GM21576 (cell line): ENCODE data around the gene KRTAP19-7.

Experiments used
- ATAC-seq: cut with Tn5 transposase; IDR thresholded peaks from one replicate; pipeline ENCODE4 v1.9.1; 2021; ENCODE audit warnings: mild to moderate bottlenecking, moderate library complexity; ENCODE audit not compliant: unreplicated experiment

The KRTAP19-7 gene, protein sequence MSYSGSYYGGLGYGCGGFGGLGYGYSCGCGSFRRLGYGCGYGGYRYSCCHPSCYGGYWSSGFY

DNA sequence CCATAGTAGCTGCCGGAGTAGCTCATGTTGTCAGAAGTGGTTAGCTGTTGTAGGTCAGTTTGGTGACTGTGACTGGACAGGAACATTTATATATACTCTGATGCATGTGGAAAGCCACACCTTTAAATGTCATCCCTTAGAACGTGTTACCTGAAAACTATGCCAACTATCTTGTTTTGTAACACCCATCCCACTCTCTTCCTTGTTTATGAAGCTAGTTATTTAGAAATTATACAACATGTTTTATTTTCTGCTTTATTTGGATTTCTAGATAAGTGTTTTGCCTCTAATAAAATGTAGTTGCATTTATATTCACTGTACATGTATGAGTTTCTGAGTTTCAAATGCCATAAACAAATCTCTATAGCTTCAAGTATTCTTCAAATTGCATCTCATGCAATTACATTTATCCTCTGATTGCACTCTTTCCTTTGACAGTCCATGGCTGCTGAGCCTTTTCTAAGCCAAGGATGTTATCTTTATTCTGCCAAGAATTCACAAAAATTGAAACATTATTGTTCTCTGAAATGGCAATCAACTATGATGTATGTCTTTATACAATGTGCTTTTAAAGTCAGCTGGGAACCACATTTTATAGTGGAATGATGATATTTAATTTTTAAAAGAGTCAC is at the start of gene KRTAP19-7:
KRTAP19-7 (minus strand) TSS at position 51 of the 632 bp plus-strand sequence; CDS start at position 26, 25 bp downstream.
- no peak for ATAC-seq

- ATAC-seq: no peak
Measured at GRCh38 chr21:30605968-30606367, 44.9 kb upstream of the KRTAP19-7 start.

GRCh38 chr21:30600787-30601186 is 39.7 kb upstream of the KRTAP19-7 start, which contains the start of gene KRTAP22-1:
Gene KRTAP22-1, plus strand, starts transcription at chr21:30601087.
- ATAC-seq: no peak

GRCh38 chr21:30598802-30599201 is 37.7 kb upstream of the KRTAP19-7 start, which contains the start of gene KRTAP6-2:
Gene KRTAP6-2, minus strand, starts transcription at chr21:30598902. Its CDS starts 28 bp downstream, at chr21:30598874.
- ATAC-seq: no peak

DNA sequence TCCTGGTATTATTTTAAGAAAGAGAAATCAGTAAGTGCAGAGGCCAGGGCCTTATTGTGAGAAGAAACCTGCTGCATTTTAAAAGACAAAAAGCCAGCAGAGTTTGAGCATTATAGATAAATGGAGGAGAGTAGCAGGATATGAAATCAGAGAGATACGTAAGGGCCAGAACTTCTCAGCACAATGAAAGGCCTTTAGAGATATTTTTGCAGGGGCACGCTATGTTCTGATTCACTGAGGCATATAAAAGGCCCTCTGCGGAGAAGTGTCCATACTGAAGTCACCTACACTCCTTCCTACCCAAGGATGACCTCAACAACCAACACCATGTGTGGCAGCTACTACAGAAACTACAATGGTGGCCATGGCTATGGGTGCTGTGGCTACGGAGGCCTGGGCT is 31.0 kb upstream of the KRTAP19-7 start, which contains the start of gene KRTAP6-3:
KRTAP6-3 (plus strand) TSS at position 301 of the 400 bp plus-strand sequence; CDS start at position 307, 6 bp downstream.
- ATAC-seq: no peak

- no peak for ATAC-seq
Measured at GRCh38 chr21:30590297-30590696, 29.2 kb upstream of the KRTAP19-7 start, which contains the start of gene KRTAP22-2. Gene KRTAP22-2, minus strand, starts transcription at chr21:30590397.

DNA sequence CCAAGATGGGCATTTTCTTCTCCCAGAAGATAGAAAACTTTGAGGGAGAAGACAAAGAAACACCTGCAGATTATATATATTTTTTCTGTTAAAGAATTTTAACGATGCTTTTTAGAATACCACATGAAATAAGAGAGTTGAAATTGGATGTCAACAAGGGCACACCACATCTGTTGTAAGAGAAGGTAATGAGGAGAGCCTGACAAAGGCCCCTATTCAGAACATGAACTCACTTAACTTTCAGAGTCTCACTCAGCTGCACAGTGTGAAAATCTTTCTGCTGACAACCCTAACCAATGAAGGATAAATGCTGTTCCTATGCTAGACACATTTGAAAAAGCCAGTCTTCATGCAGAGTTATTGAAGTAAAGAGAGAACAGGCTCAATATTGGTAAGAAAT is 21.8 kb upstream of the KRTAP19-7 start:
- ATAC-seq: no peak

DNA sequence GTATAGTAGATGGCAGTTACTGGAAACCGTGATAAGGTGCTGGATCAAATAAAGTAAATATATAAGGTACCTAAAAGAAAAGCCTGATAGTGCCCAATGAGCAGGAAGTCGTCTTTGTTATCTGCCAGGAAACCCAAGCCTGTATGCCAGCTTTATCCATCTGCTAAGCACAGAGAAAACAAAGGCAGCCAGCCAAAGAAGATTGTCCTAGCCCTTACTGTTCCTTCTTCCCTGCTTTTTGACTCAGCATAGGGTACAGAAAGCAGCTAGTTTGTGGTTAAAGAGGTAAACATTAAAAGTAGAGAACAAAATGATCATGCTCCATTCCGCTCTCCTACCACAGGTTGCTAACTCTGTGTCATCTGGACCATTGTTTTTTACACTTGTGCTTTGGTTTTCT is 19.0 kb upstream of the KRTAP19-7 start:
- no peak for ATAC-seq

DNA sequence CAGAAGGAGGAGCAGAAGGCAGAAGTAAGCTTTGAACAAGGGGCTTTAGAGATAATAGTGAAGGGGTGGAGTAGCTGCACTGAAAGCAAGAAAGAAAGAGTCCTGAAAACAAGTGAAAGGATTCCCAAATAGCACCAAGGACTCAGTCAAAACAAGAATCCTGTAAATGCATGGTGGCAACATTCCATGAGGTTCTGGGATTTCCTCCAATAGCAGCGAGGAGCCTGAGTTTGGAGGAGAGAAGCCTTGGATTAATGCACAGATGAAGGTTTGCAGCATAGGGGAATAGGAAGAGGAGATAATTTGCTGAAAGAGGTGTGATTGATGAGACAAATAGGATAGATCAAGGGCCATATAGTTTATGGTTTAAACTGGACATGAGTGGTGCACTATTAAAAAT is 18.2 kb upstream of the KRTAP19-7 start:
- ATAC-seq: no peak

- ATAC-seq: no peak
Measured at GRCh38 chr21:30577766-30578165, 16.7 kb upstream of the KRTAP19-7 start.

DNA sequence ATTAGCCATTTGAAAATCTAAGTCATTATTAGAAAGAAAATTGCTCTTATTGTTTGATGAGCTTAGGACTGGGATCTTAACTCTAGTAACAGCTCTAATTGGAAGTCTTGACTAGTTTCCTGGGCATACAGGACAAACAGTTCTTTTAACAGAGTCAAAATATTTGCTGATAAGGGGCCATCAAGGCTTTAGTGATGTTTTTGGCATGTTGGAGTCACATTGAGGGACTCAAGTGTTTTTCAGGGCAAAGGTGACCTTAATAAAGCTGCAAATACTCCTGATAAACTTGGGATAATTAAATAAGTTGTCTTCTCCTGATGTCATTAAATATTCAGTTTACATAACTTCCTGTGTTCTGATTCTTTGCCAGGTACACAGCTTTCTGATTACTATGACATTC is 6.5 kb upstream of the KRTAP19-7 start:
- no peak for ATAC-seq

- no peak for ATAC-seq
Measured at GRCh38 chr21:30563630-30564029, 2.5 kb upstream of the KRTAP19-7 start.

GRCh38 chr21:30563072-30563471 is 2.0 kb upstream of the KRTAP19-7 start:
- no peak for ATAC-seq

DNA sequence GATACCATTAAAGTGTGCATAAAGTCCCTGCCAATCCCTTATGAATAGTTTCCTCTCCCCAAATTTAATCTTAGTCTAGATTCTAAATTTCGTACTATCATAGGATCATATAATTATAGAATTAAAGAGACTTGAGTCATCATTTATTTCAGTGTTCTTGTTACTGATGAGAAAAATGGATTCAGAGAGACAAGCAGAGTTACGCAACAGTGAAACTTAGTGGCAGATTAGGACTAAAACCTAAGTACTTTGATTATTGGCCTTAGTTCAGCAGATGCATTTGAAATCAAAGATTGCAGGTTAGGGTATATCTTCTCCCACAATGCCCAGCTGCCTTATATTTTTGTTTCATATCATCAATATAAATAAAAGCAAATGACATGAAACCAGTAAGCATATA is 843 bp upstream of the KRTAP19-7 start:
- no peak for ATAC-seq

DNA sequence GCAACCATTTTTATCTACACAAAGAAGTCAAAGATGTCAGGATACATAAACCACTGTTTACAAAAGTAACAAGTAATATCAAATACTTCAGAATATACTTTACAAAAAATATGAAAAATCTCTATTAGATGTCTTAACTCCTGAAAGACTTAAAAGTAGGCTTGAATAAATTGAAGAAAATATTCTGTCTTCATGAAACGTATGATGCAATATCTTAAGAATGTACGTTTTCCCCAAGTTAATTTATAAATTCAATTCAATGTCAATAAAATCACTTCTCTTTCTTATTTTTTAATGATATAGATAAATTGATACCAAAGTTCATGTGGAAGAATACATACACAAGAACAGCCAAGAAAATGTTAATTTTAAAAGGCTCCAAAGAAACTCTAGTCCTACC is 6.0 kb downstream of the KRTAP19-7 start:
- ATAC-seq: no peak

- ATAC-seq: no peak
Measured at GRCh38 chr21:30552782-30553181, 8.3 kb downstream of the KRTAP19-7 start.

GRCh38 chr21:30541764-30542163 is 19.4 kb downstream of the KRTAP19-7 start, which contains the start of gene KRTAP19-6:
Gene KRTAP19-6, minus strand, starts transcription at chr21:30541864. Its CDS starts 31 bp downstream, at chr21:30541833.
- ATAC-seq: no peak

GRCh38 chr21:30518876-30519275 is 42.2 kb downstream of the KRTAP19-7 start:
- no peak for ATAC-seq

- ATAC-seq: no peak
Measured at GRCh38 chr21:30515681-30516080, 45.4 kb downstream of the KRTAP19-7 start.
